HG03066 (cell line): Measurements from ENCODE around the gene RNU7-1.

Experiments used
- ATAC-seq: cut with Tn5 transposase; IDR thresholded peaks from one replicate; pipeline ENCODE4 v1.9.1; 2021; ENCODE audit warnings: low read depth; ENCODE audit not compliant: unreplicated experiment

RNU7-1 gene

GRCh38 chr12:6936636-6937480 lies 6.8 kb upstream of the RNU7-1 start:
- ATAC-seq = peak; percentile 2

DNA sequence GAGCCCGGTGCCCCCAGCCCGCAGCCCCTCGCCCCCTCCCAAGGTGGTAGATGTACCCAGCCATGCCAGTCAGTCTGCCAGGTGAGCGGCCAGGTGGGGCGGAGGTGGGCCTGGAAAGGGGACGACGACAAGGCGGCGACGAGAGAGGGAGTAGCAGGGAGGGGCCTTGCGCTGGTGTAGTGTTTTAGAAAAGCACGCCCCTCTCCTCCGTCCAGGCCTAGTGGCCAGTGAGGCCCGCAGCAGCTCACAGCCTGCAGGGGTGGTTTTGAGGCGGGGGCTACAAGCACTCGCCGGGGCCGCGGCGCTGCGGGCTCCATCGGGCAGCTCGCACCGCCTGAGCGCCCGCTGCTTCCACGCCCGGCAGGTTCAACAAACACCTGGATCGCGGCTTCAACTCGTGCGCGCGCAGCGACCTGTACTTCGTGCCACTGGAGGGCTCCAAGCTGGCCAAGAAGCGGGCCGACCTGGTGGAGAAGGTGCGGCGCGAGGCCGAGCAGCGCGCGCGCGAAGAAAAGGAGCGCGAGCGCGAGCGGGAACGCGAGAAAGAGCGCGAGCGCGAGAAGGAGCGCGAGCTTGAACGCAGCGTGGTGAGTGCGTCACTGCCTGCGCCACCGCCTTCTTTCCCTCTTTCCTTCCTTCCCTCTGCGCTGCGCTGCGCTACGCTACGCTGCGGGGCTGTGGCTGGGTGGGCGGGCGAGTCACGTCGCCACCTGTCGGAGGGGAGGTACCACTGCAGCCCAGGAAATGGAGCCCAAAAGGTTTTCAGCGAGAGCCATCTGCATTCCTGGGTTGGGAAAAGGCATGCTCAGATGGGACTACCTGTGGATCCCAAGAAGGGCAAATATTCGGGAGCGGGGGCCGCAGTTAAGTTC lies 5.9 kb upstream of the RNU7-1 start:
- ATAC-seq = peak; percentile 78

- ATAC-seq = no peak
These were observed 5.0 kb upstream of the RNU7-1 start for GRCh38 chr12:6938353-6939190.

DNA sequence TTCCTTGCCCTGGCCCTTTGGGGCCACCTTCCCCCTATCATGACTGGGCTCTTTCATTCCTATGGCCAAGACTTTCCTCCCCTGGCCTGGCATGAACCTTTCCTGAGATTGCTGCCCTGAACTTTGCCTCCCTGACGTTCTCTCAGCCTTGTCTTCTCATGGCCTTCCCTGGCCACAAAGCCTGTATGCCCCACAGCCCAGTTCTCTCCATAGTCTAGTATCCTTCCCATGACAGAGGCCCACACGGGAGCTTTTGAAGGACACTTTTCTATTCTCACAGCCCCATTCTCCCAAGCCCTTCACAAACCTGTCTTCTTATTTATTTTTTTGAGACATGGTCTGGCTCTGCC lies 4.5 kb upstream of the RNU7-1 start:
- no peak for ATAC-seq

DNA sequence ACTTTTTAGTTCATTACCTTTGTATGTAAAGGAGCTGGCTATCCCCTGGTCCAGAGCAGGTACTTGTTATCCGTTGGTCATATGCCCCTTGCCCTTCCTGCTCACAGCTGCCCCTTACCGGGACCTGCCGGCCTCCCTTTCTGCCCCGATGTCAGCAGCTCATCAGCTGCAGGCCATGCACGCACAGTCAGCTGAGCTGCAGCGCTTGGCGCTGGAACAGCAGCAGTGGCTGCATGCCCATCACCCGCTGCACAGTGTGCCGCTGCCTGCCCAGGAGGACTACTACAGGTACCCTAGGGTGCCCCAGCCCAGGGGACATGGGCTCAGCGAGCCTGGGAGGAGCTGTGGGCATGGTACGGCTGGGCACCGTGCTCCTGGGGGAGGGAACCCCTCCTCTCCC lies 2.3 kb upstream of the RNU7-1 start:
- no peak for ATAC-seq

GRCh38 chr12:6941782-6942181 lies 1.8 kb upstream of the RNU7-1 start:
- no peak for ATAC-seq

DNA sequence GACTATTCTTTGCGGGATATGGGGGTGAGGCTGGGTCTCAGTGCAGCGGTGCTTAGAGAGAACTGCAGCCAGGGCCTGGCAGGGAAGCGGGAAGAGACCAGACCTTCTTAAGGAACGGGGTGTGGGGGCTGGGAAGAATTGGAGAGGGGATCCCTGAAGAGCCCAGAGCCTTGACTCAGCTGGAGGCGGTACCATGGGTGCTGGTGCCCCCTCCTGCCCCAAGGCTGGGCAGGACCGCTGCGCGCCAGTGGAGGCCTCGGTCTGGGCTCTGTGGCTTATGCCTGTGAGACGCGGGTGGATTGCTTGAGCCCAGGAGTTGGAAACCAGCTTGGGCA lies 1.3 kb upstream of the RNU7-1 start:
- ATAC-seq = no peak

DNA sequence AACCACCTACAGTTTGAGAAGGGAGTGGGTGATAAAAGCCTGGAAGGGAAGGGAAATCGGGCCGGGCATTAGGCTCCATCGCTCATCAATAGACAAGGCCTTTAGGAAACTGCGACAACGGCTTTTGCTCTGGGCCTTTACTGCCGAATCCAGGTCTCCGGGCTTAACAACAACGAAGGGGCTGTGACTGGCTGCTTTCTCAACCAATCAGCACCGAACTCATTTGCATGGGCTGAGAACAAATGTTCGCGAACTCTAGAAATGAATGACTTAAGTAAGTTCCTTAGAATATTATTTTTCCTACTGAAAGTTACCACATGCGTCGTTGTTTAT lies 261 bp upstream of the RNU7-1 start:
- ATAC-seq = peak; percentile 30

DNA sequence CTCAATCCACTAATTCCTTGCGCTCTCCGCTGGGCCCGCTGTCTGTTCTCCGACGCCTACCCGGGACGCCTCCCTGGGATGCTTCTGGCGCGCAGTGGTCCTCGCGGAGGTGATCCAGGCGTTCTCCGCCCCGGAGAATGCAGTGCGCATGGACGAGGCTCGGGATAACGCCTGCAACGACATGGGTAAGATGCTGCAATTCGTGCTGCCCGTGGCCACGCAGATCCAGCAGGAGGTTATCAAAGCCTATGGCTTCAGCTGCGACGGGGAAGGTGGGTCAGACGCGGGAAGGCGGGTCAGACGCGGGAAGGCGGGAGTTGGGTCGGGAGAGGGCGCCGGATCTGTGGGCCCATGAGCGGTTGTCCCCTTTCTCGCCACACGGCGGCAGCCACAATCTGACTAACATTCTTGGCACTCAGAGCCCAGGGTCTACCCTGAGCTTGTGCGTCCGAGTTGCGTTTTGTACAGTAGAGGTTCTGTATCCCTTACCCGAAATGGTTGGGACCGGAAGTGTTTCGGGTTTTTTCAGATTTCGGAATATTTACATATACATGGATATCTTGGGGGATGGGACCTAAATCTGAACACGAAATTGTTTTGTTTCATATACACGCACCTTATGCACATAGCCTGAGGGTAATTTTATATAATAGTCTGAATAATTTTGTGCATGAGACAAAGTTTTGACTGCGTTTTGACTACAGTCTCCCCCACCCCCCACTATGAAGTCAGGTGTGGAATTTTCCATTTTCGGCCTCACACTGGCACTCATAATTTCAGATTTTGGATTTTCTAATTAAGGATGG lies 968 bp downstream of the RNU7-1 start:
- ATAC-seq = peak; percentile 44

DNA sequence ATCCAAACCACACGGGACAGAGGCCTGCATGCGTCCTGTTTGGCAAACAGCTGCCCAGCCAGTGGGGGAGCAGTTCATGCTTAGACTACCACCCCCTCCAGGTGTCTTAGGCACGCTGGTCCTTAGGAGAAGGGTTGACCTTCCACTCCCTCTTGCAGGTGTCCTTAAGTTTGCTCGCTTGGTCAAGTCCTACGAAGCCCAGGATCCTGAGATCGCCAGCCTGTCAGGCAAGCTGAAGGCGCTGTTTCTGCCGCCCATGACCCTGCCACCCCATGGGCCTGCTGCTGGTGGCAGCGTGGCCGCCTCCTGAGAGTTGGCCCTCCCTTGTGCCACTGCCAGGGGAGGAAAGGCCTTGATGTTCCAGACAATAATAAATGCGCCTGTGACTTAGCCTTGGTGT lies 2.0 kb downstream of the RNU7-1 start:
- no peak for ATAC-seq

- ATAC-seq = no peak
These were observed 2.7 kb downstream of the RNU7-1 start for GRCh38 chr12:6946033-6946919.

DNA sequence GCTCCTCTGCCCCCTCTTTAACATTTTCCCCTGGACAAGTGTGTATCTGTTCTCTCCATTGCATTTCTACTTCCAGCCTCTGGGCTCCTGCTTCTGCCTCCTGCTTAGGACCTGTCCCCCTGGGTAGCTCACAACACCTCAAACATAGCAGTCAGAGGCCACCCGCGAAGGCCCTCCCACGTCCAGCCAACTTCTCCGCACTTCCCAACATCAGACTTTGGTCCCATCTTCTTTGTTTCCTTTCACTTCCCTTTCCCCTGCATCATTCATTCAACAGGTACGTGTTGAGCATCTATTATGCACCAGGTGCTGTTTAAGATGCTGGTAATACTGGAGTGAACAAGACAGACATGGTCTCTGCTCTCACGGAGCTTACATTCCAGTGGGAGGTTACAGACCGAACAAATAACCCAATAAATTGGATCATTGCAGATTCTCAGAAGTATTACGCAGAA lies 3.3 kb downstream of the RNU7-1 start:
- ATAC-seq = no peak

DNA sequence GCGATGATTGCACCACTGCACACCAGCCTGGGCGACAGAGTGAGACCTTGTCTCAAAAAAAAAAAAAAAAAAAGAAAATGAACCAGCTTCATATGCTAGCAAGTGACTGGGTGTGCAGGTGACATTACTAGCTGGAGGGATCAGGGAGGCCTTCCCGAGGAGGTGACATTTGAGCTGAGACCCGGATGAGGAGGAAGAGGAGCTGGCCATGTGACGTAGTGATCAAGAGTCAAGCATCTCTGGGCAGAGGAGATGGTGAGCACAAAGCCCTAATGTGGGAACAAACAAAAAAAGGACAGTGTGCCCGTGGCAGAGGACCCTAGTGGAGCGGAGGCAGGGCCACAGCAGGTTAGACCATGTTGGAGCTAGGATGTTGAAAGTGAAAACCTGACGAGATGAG lies 4.0 kb downstream of the RNU7-1 start:
- ATAC-seq = no peak

DNA sequence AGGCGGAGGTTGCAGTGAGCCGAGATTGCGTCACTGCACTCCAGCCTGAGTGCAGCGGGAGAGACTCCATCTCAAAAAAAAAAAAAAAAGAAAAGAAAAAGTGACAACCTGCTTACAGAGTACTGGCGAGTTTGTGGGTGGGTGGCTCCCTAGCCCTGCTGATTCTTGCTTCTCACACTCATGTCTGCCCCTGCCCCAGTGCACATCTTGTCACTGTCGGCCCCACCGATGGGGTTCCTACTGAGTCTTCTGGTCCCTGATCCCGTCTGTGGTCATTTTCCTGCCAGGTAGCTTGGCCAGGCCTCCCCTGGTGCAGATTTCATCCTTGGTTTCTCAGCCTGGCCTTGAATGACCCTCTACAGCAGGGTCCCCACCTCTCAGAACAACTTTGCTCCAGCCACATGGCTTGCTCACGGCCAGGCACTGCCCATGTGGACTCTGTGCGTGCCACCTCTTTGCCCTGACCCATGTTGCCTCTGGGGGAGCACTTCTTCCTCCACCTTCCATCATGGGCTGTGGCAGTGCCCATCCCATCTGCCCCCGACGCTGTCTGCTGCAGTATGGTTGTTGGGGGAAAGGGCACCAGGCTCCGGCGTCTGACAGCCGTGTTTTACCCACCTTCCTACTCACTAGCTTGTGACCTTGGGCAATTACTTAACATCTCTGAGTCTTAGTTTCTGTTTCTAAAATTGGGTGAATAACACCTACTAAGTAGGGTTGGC lies 5.4 kb downstream of the RNU7-1 start:
- no peak for ATAC-seq

- no peak for ATAC-seq
These were observed 6.8 kb downstream of the RNU7-1 start for GRCh38 chr12:6950401-6950801.

DNA sequence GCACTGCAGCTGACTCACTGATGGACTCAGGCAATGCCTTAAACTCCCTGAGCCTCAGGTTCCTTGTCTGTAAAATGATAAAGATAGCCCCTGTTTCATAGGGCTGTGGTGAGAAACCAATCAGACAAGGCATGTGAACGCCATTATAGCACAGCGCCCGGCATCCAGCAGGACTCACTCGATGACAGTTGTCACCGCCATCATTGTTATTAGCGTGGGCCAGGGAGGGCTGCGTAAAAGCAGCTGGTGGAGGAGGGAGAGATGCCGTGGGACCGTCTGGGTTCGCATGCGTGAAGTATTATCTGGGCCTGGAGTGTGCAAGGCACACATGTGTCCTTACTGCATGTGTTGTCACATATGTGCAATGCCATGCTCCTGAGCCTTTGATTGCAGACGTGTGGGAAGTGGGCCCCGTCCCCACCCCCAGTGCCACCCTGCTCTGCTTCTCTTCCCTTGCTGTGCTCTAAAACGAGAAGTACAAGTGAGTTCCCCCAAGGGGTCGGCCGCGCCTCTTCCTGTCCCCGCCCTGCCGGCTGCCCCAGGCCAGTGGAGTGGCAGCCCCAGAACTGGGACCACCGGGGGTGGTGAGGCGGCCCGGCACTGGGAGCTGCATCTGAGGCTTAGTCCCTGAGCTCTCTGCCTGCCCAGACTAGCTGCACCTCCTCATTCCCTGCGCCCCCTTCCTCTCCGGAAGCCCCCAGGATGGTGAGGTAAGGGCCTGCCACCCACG lies 7.4 kb downstream of the RNU7-1 start, which contains the start of gene PTPN6:
Gene PTPN6 (plus strand): TSS at position 546 of the 730 bp plus-strand sequence. CDS start 157 bp downstream, at position 703.
- no peak for ATAC-seq

GRCh38 chr12:6951551-6952120 lies 8.0 kb downstream of the RNU7-1 start:
- no peak for ATAC-seq
